Spinal cord (tissue), 10 donors: ENCODE measurements around the gene MRNIP. TPM values are rescaled to one million over a fixed set of nuclear protein-coding genes. Genes with fewer than 3 reads are reported as not detected.

Experiments used
- DNase-seq, 6 donors: peaks; one replicate each; pipeline versions ENCODE4 v3.0.0 to v3.0.0-alpha.2; 2013 to 2015; ENCODE audit warnings: low spot score in 6 of 6, low read depth in 4 of 6
- H3K27ac ChIP-seq: one replicate; pipeline ENCODE4 v1.5.1; 2013; ENCODE audit warnings: low read depth, low read length, control low read depth
- H3K27me3 ChIP-seq: one replicate; pipeline ENCODE4 v1.6.1; 2013; ENCODE audit warnings: low read length; ENCODE audit not compliant: control insufficient read depth, insufficient read depth
- H3K36me3 ChIP-seq: one replicate; pipeline ENCODE4 v1.6.1; 2013; ENCODE audit warnings: low read length; ENCODE audit not compliant: control insufficient read depth, insufficient read depth
- H3K4me1 ChIP-seq: one replicate; pipeline ENCODE4 v1.6.1; 2013; ENCODE audit warnings: low read length; ENCODE audit not compliant: control insufficient read depth, insufficient read depth
- H3K4me3 ChIP-seq: one replicate; pipeline ENCODE4 v1.5.1; 2013; ENCODE audit warnings: low read depth, low read length, control low read depth
- H3K9me3 ChIP-seq: one replicate; pipeline ENCODE4 v1.6.1; 2013; ENCODE audit warnings: low read length; ENCODE audit not compliant: control insufficient read depth, insufficient read depth
- WGBS: methylation state at CpG from one replicate; pipeline ENCODE4 v1.1.5; 2013; ENCODE audit warnings: missing lambda C conversion rate; ENCODE audit not compliant: insufficient coverage; 5-methylcytosine and 5-hydroxymethylcytosine counted together
- polyA plus RNA-seq, 2 donors: library from polyadenylated mRNA; unstranded; fragments of 120-200 nt; gene quantifications; one replicate each; pipeline ENCODE4 v1.2.1, GENCODE V29; 2013; ENCODE audit not compliant: insufficient read length in 2 of 2
- total RNA-seq, 2 donors: library from RNA; depleted of rRNA in 1 of 2; stranded (reverse); fragments of 120-200 nt in 1 of 2; fragments of >200 nt in 1 of 2; gene quantifications; one replicate each; pipeline versions ENCODE4 v1.2.3 to v1.2.4, GENCODE V29; 2013 to 2014
- donor health status: healthy.

The MRNIP gene
- total and polyA plus RNA-seq, 4 donors: 26.3 to 53.9 (median 42.3) TPM

DNA sequence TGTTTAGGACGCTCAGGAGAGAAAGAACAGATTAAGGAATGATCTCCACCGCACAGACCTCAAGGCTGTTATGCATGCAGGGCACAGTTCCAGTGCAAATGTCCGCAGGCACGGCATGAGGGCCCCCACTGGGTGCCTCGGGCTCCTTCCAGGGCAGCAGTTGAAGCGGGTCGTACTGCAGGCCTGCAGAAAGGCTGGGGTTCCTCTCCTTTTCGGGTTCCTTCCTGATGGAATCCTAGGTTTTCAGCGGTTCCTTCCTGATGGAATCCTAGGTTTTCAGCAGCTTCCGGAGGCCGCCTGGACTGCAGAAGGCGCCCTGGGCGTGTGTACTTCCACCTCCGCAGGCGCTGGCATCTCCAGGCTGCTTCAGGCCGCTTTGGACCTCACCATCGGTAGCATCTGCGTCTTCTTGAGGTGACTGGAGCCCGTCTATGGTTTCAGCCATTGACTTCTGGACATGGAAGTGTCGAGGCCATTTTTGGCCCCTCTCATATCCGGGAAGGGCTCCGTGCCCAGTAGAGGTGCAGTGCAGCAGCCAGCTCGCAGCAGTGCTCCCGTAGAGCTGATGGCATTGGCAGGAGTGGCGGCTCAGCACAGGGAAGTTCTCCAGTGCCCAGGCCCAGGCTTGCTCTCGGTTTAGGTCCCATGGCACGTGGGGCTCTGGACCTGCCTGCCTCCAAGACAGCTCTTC lies 46.3 kb downstream of the MRNIP start:
- WGBS: 91% methylated on average over 27 of the region's 27 CpGs
- H3K27me3 ChIP-seq: peaks cover 7% of the 10 kb centered on the region
- no peak overlapping the region for H3K4me3 ChIP-seq
- H3K36me3 ChIP-seq: peaks cover 37% of the 10 kb centered on the region
- peaks cover 19% of the 10 kb centered on the region for H3K4me1 ChIP-seq
- no peaks in the 10 kb centered on the region for H3K9me3 ChIP-seq
- DNase-seq: no peak
- H3K27ac ChIP-seq: no peak overlapping the region

DNA sequence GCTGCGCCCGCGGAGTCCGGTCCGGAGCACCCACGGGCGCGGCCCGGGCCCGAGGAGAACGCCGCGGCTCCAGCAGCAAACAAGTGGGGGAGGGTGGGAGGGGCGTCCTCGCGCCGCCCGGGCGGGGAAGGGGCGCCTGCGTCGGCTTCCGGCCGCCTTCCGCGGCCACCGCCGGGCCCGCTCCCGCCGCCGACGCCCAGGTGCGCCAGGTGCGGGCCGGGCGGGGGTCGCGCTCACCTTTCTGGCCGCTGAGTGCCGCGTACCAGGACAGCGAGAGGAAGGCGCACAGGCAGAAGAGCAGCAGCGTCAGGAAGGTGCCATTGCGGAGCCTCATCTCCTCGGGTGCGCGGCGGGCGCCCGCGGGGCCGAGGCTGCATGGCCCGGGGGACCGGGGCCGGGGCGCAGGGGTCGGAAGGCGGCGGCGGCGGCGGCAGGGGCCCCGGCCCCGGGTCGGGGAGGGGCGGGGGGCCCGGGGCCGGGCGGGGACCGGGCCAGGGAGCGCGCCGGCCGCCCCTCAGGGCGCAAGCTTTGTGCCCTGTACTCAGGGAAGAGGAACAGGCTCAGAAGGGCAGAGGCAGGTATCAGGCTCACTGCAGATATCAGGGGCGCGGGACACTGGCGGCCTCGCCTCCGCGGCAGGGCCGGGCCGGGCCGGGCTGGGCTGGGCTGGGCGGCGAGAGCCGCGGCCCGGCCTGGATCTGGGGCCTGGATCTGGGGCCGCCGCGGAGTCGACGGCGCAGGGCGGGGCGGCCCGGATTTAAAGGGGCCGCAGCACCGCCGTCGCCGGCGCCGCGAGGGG lies 52.2 kb downstream of the MRNIP start, which contains the start of gene MGAT4B:
Gene MGAT4B (minus strand): TSS at position 617 of the 799 bp plus-strand sequence. CDS start 283 bp downstream, at position 334.
- Histone ChIP-seq H3K27me3 (no peaks in the 10 kb centered on the region), H3K9me3 (no peaks in the 10 kb centered on the region), H3K4me3 (peak within 1 kb of the TSS; percentile 65), H3K27ac (peak within 1 kb of the TSS; percentile 86), H3K4me1 (peaks cover 48% of the 10 kb centered on the region), H3K36me3 (peaks cover 36% of the 10 kb centered on the region)
- peak in 2 of 6 donors; percentile 89 to 91 for DNase-seq
- WGBS: under 1% methylated on average over 108 of the region's 108 CpGs

DNA sequence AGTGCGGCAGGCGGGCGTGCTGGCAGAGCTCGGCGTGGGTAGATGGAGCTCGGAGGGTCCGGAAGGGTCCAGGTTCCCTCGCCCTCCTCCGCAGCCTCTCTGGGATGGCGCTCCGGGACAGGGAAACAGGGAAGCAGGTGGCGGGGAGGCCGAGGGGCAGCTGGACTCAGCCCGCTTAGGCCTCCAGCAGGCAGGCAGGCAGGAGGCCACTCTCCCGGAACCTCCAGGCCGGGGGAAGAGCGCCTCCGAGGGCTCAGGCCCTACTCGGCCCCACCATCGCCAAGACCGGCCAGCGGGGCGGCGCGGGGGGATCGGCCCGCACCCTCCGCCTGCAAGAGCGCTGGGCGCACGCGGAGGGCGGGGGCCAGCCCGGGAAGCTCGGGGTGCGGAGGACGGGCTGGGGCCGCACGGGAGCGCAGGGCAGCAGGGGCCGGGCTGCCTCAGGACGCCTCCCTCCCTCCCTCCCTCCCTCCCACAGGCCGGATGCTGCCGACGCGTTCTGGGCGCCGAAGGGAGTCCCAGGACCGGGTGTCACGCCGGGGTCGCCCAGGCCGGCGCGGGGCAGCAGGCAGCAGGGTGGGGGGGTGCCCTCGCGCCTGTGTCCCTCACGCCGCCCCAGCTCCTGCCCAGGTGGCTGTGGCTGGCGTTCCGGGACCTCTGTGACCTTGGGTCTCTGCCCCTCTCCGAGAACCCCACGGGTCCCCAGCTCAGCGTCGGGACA lies 52.9 kb downstream of the MRNIP start:
- Histone ChIP-seq H3K36me3 (peaks cover 41% of the 10 kb centered on the region), H3K9me3 (no peaks in the 10 kb centered on the region), H3K27ac (no peak overlapping the region), H3K4me1 (peaks cover 48% of the 10 kb centered on the region), H3K27me3 (no peaks in the 10 kb centered on the region), H3K4me3 (peak overlapping the region; percentile 48)
- 3% methylated on average over 56 of the region's 65 CpGs for WGBS
- DNase-seq: peak in 1 of 6 donors; percentile 28

DNA sequence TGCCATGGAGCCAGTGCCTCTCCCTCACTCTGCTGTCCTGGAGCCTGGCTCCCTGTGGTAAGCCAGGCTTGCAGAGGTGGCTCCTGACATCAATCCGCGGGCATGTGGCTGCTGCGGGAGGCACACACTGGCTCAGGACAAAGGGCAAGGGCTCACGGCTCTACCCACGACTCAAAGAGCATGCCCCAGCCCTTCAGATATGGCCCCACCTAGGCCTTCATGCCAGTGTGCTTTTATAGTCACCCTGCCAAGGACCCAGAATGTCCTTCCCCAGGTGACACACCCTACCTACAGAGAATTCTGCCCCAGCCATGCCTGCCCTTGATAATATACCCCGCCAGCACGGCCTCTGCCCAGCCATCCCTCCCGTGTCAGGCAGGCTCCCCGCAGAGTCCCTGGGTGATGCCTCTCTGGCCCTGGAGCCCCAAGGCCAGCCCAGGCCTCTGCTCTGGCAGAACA lies 53.5 kb downstream of the MRNIP start:
- WGBS: 61% methylated on average over 9 of the region's 9 CpGs
- no peak for DNase-seq
- peaks cover 47% of the 10 kb centered on the region for H3K36me3 ChIP-seq
- no peaks in the 10 kb centered on the region for H3K27me3 ChIP-seq
- peak overlapping the region; percentile 48 for H3K4me3 ChIP-seq
- H3K27ac ChIP-seq: no peak overlapping the region
- H3K9me3 ChIP-seq: no peaks in the 10 kb centered on the region
- H3K4me1 ChIP-seq: peaks cover 48% of the 10 kb centered on the region

DNA sequence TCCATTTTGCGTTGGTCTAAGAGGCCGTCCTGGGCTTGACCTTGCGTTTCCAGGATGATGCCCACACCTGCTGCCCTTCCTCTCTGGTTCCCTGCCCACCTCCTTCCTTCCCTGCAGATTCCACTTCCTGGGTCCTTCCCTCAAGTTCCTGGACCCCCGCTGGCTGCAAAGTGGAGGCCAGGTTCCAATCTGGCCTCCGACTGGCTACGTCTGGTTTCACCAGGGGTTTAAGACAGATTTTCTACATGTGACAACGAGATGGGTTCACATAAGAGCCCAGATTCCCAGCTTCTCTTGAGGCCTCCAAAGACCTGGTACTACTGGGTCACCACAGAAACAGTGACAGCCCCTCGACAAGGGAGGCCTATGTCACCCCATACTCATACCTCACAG lies 54.1 kb downstream of the MRNIP start:
- Histone ChIP-seq H3K36me3 (peaks cover 52% of the 10 kb centered on the region), H3K27me3 (no peaks in the 10 kb centered on the region), H3K4me3 (no peak overlapping the region), H3K27ac (no peak overlapping the region), H3K9me3 (no peaks in the 10 kb centered on the region), H3K4me1 (peaks cover 48% of the 10 kb centered on the region)
- 91% methylated on average over 8 of the region's 8 CpGs for WGBS
- no peak for DNase-seq

- no peaks in the 10 kb centered on the region for H3K9me3 ChIP-seq
- 61% methylated on average over 18 of the region's 18 CpGs for WGBS
- H3K27me3 ChIP-seq: no peaks in the 10 kb centered on the region
- no peak for DNase-seq
- H3K4me1 ChIP-seq: peaks cover 48% of the 10 kb centered on the region
- peaks cover 59% of the 10 kb centered on the region for H3K36me3 ChIP-seq
- no peak overlapping the region for H3K4me3 ChIP-seq
- no peak overlapping the region for H3K27ac ChIP-seq
Observed at GRCh38 chr5:179803651-179804554, 54.7 kb downstream of the MRNIP start.

GRCh38 chr5:179802950-179803562 lies 55.6 kb downstream of the MRNIP start:
- H3K36me3 ChIP-seq: peaks cover 67% of the 10 kb centered on the region
- no peak overlapping the region for H3K4me3 ChIP-seq
- 56% methylated on average over 8 of the region's 11 CpGs for WGBS
- no peaks in the 10 kb centered on the region for H3K27me3 ChIP-seq
- H3K9me3 ChIP-seq: no peaks in the 10 kb centered on the region
- DNase-seq: no peak
- peaks cover 44% of the 10 kb centered on the region for H3K4me1 ChIP-seq
- H3K27ac ChIP-seq: no peak overlapping the region

DNA sequence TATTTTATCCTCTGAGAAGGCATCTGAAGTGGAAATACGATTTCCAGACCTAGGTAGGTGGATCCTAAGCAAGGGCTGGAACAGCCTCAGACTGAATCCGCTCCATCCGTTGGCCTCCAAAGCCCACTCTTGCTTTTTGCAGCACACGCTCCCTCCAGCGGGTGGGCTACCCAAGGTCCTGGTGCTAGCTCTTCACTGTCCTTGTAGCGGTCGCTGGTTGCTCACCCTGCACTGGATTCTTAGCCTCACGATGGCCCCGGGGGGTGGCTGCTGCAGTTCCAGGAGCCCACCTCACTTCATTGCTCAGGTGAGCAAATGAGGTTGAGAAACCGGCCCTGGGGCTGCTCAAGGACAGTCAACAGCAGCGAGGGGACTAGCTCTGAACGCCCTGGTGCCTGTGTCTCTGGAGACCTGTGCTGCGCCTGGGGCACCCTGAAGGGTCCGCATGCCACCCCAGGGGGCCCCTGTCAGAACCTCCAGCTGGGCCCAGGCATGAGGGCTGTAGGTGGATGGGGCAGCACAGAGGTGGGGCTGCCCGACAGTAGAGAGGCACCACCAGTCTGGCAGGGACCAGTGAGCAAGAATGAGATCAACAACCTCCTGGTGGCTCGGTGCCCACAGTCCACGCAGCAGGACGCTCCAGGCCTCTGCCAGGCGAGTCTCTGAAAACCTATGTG lies 56.3 kb downstream of the MRNIP start:
- Histone ChIP-seq H3K27ac (no peak overlapping the region), H3K9me3 (no peaks in the 10 kb centered on the region), H3K36me3 (peaks cover 71% of the 10 kb centered on the region), H3K27me3 (no peaks in the 10 kb centered on the region), H3K4me3 (no peak overlapping the region), H3K4me1 (peaks cover 37% of the 10 kb centered on the region)
- WGBS: 74% methylated on average over 19 of the region's 19 CpGs
- DNase-seq: peak in 1 of 6 donors; percentile 9
